ENCODE measurements around the gene PCBP4.

DNA sequence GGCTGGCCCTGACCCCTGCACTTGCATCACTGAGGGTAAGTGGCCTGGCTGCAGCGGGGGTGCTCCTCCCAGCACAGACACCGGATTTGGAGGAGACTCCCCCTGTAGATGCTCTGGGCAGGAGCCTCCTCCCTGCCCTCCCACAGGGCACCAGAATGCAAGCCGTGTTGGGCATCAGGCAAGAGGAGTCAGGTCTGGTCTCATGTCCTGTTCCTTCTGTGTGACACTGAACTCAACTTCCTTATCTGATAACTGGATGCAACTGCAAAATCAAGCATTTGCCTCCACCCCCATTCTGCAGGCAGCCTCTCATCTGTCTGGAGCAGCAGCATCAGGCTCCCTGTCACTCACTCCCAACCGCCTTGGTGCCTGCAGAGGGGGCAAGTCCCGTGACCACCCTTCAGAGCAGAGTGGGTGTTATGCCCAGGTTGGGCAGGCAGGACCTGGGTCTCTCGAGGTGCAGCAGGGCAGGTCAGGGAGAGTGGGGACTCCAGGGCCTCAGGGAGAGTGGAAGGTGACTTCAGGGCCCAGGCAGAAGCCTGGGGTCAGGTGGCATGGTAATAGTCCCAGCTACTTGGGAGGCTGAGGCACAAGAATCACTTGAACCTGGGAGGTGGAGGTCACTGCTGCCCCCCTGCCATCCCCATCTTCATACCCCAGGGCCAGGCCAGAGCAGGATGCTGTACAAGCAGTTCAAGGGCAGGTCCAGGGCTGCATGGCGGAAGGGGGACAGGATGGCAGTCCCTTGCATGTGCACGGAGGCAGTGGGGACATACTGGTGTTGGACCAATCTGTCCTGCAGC, 39.0 kb upstream of the PCBP4 start:
- TF ChIP-seq, protein P1, sequence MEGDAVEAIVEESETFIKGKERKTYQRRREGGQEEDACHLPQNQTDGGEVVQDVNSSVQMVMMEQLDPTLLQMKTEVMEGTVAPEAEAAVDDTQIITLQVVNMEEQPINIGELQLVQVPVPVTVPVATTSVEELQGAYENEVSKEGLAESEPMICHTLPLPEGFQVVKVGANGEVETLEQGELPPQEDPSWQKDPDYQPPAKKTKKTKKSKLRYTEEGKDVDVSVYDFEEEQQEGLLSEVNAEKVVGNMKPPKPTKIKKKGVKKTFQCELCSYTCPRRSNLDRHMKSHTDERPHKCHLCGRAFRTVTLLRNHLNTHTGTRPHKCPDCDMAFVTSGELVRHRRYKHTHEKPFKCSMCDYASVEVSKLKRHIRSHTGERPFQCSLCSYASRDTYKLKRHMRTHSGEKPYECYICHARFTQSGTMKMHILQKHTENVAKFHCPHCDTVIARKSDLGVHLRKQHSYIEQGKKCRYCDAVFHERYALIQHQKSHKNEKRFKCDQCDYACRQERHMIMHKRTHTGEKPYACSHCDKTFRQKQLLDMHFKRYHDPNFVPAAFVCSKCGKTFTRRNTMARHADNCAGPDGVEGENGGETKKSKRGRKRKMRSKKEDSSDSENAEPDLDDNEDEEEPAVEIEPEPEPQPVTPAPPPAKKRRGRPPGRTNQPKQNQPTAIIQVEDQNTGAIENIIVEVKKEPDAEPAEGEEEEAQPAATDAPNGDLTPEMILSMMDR (IDR thresholded peaks at IDR 0.05) = no peak
- TF ChIP-seq POLR2A (IDR thresholded peaks at IDR 0.05) (no peak), EP300 (IDR thresholded peaks at IDR 0.05) (no peak)
